K562 (cell line): ENCODE results near the gene ITGB2. TPM values are rescaled to one million over a fixed set of nuclear protein-coding genes. Genes with fewer than 3 reads are reported as not detected.

Source experiments
- DPF2 ChIP-seq: fragments of 450-650 bp; IDR thresholded peaks from 2 replicates; pipeline ENCODE4 v1.6.1; 2016
- E2F6 ChIP-seq, 2 experiments: IDR thresholded peaks; 2 replicates each; pipeline ENCODE4 v1.6.1; 2011; ENCODE audit warnings: borderline replicate concordance in 1 of 2, control low read depth in 1 of 2, low read depth in 1 of 2, low read length in 1 of 2, mild to moderate bottlenecking in 1 of 2, mixed read lengths in 1 of 2, moderate library complexity in 1 of 2; ENCODE audit not compliant: insufficient read depth in 1 of 2, insufficient read length in 1 of 2, poor library complexity in 1 of 2, severe bottlenecking in 1 of 2; ENCODE audit errors: extremely low read depth in 1 of 2
- GABPB2 ChIP-seq: fragments of 250-450 bp; sonication (Bioruptor Pico); conservative IDR thresholded peaks from 2 replicates; pipeline ENCODE4 v1.5.1; 2021; ENCODE audit warnings: mild to moderate bottlenecking
- HSF4 ChIP-seq: fragments of 250-450 bp; sonication (Bioruptor Pico); IDR thresholded peaks from 2 replicates; pipeline ENCODE4 v2.1.2; 2022; ENCODE audit warnings: mild to moderate bottlenecking, moderate library complexity, borderline replicate concordance
- KAT7 ChIP-seq: sonication (generic); formaldehyde crosslinking; IDR thresholded peaks from 2 replicates; pipeline ENCODE4 v1.8.0; 2022; ENCODE audit warnings: missing genetic modification reagents, mild to moderate bottlenecking, borderline replicate concordance
- LEF1 ChIP-seq: fragments of 450-650 bp; IDR thresholded peaks from 2 replicates; pipeline ENCODE4 v1.6.1; 2016; ENCODE audit warnings: mild to moderate bottlenecking
- MTA2 ChIP-seq: fragments of 450-650 bp; IDR thresholded peaks from 2 replicates; pipeline ENCODE4 v1.6.1; 2016; ENCODE audit warnings: low read depth
- MTA3 ChIP-seq: fragments of 450-650 bp; formaldehyde crosslinking; IDR thresholded peaks from 2 replicates; pipeline ENCODE4 v1.6.1; 2017; ENCODE audit warnings: mild to moderate bottlenecking, borderline replicate concordance
- PRDM10 ChIP-seq: fragments of 450-650 bp; IDR thresholded peaks from 2 replicates; pipeline ENCODE4 v1.6.1; 2018; ENCODE audit not compliant: partially characterized antibody
- XRCC5 ChIP-seq: fragments of 200-400 bp; formaldehyde crosslinking; IDR thresholded peaks from 2 replicates; pipeline ENCODE4 v1.6.1; 2017; ENCODE audit warnings: low read depth, mild to moderate bottlenecking, low read length
- YY1 ChIP-seq, 3 experiments: IDR thresholded peaks; 2 replicates each; pipeline ENCODE4 v1.6.1; 2011; ENCODE audit warnings: low read length in 2 of 3, mild to moderate bottlenecking in 2 of 3, moderate library complexity in 2 of 3, borderline replicate concordance in 1 of 3, control low read depth in 1 of 3, low read depth in 1 of 3; ENCODE audit not compliant: insufficient read depth in 3 of 3, insufficient replicate concordance in 2 of 3, control insufficient read depth in 1 of 3, insufficient read length in 1 of 3; ENCODE audit errors: extremely low read depth in 1 of 3
- ZNF217 ChIP-seq: sonication (generic); formaldehyde crosslinking; IDR thresholded peaks from 2 replicates; pipeline ENCODE4 v1.8.0; 2022; ENCODE audit warnings: mild to moderate bottlenecking, missing genetic modification reagents
- ZNF282 ChIP-seq: sonication (generic); formaldehyde crosslinking; IDR thresholded peaks from 2 replicates; pipeline ENCODE4 v1.8.1; 2023; ENCODE audit warnings: missing genetic modification reagents
- ZNF449 ChIP-seq: fragments of 250-450 bp; sonication (Bioruptor Pico); IDR thresholded peaks from 2 replicates; pipeline ENCODE4 v1.8.0; 2022; ENCODE audit warnings: moderate library complexity, mild to moderate bottlenecking, inconsistent platforms
- ZNF668 ChIP-seq: fragments of 250-450 bp; sonication (Bioruptor Pico); IDR thresholded peaks from 2 replicates; pipeline ENCODE4 v1.8.0; 2022; ENCODE audit warnings: mild to moderate bottlenecking, inconsistent platforms
- polyA plus RNA-seq, 8 experiments: library from polyadenylated mRNA; depleted of rRNA in 4 of 8; stranded (reverse) in 5 of 8; unstranded in 3 of 8; fragments of >200 nt; fragmentation: Nextera tagmentation in 2 of 8; fragmentation: Illumina TruSeq in 1 of 8; extraction: Ambion mirVana in 2 of 8; extraction: Trizol in 1 of 8; gene quantifications; 2 replicates each; pipeline versions ENCODE4 v1.2.1 to v1.2.3, GENCODE V29; 2011 to 2014; ENCODE audit warnings: inconsistent platforms in 1 of 8, missing spikeins in 1 of 8
- total RNA-seq, 7 experiments: library from RNA; depleted of rRNA in 6 of 7; stranded (reverse); fragments of >200 nt in 6 of 7; fragmentation: Illumina TruSeq in 2 of 7; extraction: Trizol in 2 of 7; gene quantifications; 2 replicates each; pipeline versions ENCODE4 v1.2.1 to v1.2.3, GENCODE V29; 2011 to 2021; ENCODE audit warnings: low replicate concordance in 1 of 7

Gene ITGB2
- total and polyA plus RNA-seq, 9 of the 15 experiments (the other 6 are each of a cell fraction or from before 2014, with no cell fraction given) = 0.07 to 1.3 (median 0.51) TPM; not detected in 2

- TF ChIP-seq LEF1 = peak; percentile 83; the same call in 1 of the 2 replicates
- peak; percentile 9; the same call in 1 of the 2 replicates for TF ChIP-seq ZNF668 (CRISPR knock-in tag)
- no peak for TF ChIP-seq HSF4
- TF ChIP-seq MTA3 = peak; percentile 73
- no peak for TF ChIP-seq PRDM10
- no peak for TF ChIP-seq GABPB2
- TF ChIP-seq MTA2 = no peak
- 0 out of 2 replicates have a peak, but pooled peaks have one; percentile 27 for TF ChIP-seq ZNF449 (CRISPR knock-in tag)
- TF ChIP-seq KAT7 = no peak
- TF ChIP-seq ZNF217 = no peak
- TF ChIP-seq XRCC5 = no peak
- peak; percentile 65 for TF ChIP-seq DPF2
- no peak for TF ChIP-seq ZNF282
- TF ChIP-seq YY1 (IDR thresholded peaks at IDR 0.05; ENCODE audit: borderline replicate concordance in 1 of 3, control insufficient read depth in 1 of 3, extremely low read depth in 1 of 3, insufficient read depth in 3 of 3, insufficient read length in 1 of 3, insufficient replicate concordance in 2 of 3, low read depth in 1 of 3, low read length in 2 of 3) = peak in 1 of 3 experiments; percentile 54
- TF ChIP-seq E2F6 (IDR thresholded peaks at IDR 0.05; ENCODE audit: borderline replicate concordance in 1 of 2, extremely low read depth in 1 of 2, insufficient read depth in 1 of 2, insufficient read length in 1 of 2, low read depth in 1 of 2, low read length in 1 of 2, poor library complexity in 1 of 2, severe bottlenecking in 1 of 2) = no peak
These were observed 42.4 kb downstream of the ITGB2 start (continued) for GRCh38 chr21:44878053-44878982.
